A673 (cell line): ENCODE results near the gene BLACAT1.
"Not testable (repeated sequence)": the region's sequence is repeated elsewhere in the genome, so short reads cannot be mapped to it uniquely, and the experiment has no call there.

ENCODE experiments used
- EZH2 ChIP-seq: fragments of 200-600 bp; sonication (generic); IDR thresholded peaks from 2 replicates; pipeline ENCODE4 v1.6.1; 2017; ENCODE audit warnings: borderline replicate concordance, low read depth, mild to moderate bottlenecking, mixed read lengths, antibody characterized with exemption, low read length; ENCODE audit not compliant: poor library complexity, severe bottlenecking
- TF ChIP-seq, protein P1 (sequence below): fragments of 300-800, 200-600 bp; sonication (generic); conservative IDR thresholded peaks from 2 replicates; pipeline ENCODE4 v1.5.1; 2017; ENCODE audit warnings: low read depth, mild to moderate bottlenecking, antibody characterized with exemption, low read length, moderate library complexity, mixed read lengths

DNA sequence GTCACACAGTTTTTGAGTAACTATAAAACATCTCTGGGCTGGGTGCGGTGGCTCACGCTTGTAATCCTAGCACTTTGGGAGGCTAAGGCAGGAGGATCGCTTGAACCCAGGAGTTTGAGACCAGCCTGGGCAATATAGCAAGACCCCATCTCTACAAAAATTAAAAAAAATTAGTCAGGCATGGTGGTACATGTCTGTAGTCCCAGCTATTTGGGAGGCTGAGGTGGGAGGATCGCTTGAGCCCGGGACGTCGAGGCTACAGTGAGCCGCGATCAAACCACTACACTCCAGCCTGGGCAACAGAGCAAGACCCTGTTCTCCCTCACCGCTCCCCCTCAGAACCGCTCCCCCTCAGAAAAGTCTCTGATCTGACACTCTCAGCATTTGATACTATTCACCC, 26.7 kb upstream of the BLACAT1 start:
- TF ChIP-seq, protein P1, sequence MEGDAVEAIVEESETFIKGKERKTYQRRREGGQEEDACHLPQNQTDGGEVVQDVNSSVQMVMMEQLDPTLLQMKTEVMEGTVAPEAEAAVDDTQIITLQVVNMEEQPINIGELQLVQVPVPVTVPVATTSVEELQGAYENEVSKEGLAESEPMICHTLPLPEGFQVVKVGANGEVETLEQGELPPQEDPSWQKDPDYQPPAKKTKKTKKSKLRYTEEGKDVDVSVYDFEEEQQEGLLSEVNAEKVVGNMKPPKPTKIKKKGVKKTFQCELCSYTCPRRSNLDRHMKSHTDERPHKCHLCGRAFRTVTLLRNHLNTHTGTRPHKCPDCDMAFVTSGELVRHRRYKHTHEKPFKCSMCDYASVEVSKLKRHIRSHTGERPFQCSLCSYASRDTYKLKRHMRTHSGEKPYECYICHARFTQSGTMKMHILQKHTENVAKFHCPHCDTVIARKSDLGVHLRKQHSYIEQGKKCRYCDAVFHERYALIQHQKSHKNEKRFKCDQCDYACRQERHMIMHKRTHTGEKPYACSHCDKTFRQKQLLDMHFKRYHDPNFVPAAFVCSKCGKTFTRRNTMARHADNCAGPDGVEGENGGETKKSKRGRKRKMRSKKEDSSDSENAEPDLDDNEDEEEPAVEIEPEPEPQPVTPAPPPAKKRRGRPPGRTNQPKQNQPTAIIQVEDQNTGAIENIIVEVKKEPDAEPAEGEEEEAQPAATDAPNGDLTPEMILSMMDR, result not testable (repeated sequence)
- TF ChIP-seq EZH2, result not testable (repeated sequence)
